HepG2 (cell line): ENCODE results near the gene SSMEM1.
"Not testable (repeated sequence)": the region's sequence is repeated elsewhere in the genome, so short reads cannot be mapped to it uniquely, and the experiment has no call there.

ENCODE experiments used
- ARNT2 ChIP-seq: sonication (generic); formaldehyde crosslinking; IDR thresholded peaks from 2 replicates; pipeline ENCODE4 v1.8.0; 2022; ENCODE audit warnings: mild to moderate bottlenecking, low read depth, missing genetic modification reagents, moderate library complexity
- ASH2L ChIP-seq: fragments of 300-600, 200-600 bp; sonication (generic); IDR thresholded peaks from 2 replicates; pipeline ENCODE4 v1.7.0; 2017; ENCODE audit warnings: low read depth, mild to moderate bottlenecking, moderate library complexity, mixed read lengths, low read length; ENCODE audit not compliant: insufficient read length
- ATF2 ChIP-seq: sonication (generic); formaldehyde crosslinking; IDR thresholded peaks from 2 replicates; pipeline ENCODE4 v1.4.0; 2020; ENCODE audit warnings: missing genetic modification reagents
- BRCA1 ChIP-seq: sonication (generic); formaldehyde crosslinking; IDR thresholded peaks from 2 replicates; pipeline ENCODE4 v1.4.0; 2020; ENCODE audit warnings: missing genetic modification reagents
- CHD4 ChIP-seq: fragments of 200-600 bp; sonication (generic); IDR thresholded peaks from 2 replicates; pipeline ENCODE4 v1.7.0; 2017; ENCODE audit warnings: mild to moderate bottlenecking, low read length, borderline replicate concordance
- IRF2 ChIP-seq: IDR thresholded peaks from 2 replicates; pipeline ENCODE4 v1.6.1; 2018; ENCODE audit warnings: missing genetic modification reagents, missing compliant biosample characterization
- MXD1 ChIP-seq: sonication (generic); formaldehyde crosslinking; IDR thresholded peaks from 2 replicates; pipeline ENCODE4 v1.4.0; 2020; ENCODE audit warnings: mild to moderate bottlenecking, missing genetic modification reagents
- NR3C1 ChIP-seq: sonication (generic); formaldehyde crosslinking; IDR thresholded peaks from 2 replicates; pipeline ENCODE4 v1.4.0; 2020; ENCODE audit warnings: missing genetic modification reagents
- TARDBP ChIP-seq: sonication (generic); formaldehyde crosslinking; IDR thresholded peaks from 2 replicates; pipeline ENCODE4 v1.8.0; 2022; ENCODE audit warnings: mild to moderate bottlenecking, missing genetic modification reagents
- ZNF850 ChIP-seq: sonication (generic); formaldehyde crosslinking; conservative IDR thresholded peaks from 2 replicates; pipeline ENCODE4 v1.9.0; 2021; ENCODE audit warnings: mild to moderate bottlenecking, missing genetic modification reagents
- TF ChIP-seq, protein P1 (sequence below): sonication (generic); formaldehyde crosslinking; IDR thresholded peaks from 2 replicates; pipeline ENCODE4 v1.4.0; 2020; ENCODE audit warnings: missing genetic modification reagents

- TF ChIP-seq BRCA1 (CRISPR knock-in tag); ASH2L; MXD1 (CRISPR knock-in tag); ATF2 (CRISPR knock-in tag); NR3C1 (CRISPR knock-in tag); ARNT2 (CRISPR knock-in tag); TARDBP (CRISPR knock-in tag); IRF2 (CRISPR knock-in tag); ZNF850; CHD4: not testable (repeated sequence)
- TF ChIP-seq, protein P1, sequence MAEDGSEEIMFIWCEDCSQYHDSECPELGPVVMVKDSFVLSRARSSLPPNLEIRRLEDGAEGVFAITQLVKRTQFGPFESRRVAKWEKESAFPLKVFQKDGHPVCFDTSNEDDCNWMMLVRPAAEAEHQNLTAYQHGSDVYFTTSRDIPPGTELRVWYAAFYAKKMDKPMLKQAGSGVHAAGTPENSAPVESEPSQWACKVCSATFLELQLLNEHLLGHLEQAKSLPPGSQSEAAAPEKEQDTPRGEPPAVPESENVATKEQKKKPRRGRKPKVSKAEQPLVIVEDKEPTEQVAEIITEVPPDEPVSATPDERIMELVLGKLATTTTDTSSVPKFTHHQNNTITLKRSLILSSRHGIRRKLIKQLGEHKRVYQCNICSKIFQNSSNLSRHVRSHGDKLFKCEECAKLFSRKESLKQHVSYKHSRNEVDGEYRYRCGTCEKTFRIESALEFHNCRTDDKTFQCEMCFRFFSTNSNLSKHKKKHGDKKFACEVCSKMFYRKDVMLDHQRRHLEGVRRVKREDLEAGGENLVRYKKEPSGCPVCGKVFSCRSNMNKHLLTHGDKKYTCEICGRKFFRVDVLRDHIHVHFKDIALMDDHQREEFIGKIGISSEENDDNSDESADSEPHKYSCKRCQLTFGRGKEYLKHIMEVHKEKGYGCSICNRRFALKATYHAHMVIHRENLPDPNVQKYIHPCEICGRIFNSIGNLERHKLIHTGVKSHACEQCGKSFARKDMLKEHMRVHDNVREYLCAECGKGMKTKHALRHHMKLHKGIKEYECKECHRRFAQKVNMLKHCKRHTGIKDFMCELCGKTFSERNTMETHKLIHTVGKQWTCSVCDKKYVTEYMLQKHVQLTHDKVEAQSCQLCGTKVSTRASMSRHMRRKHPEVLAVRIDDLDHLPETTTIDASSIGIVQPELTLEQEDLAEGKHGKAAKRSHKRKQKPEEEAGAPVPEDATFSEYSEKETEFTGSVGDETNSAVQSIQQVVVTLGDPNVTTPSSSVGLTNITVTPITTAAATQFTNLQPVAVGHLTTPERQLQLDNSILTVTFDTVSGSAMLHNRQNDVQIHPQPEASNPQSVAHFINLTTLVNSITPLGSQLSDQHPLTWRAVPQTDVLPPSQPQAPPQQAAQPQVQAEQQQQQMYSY, result not testable (repeated sequence)
Observed at GRCh38 chr7:130243486-130243885, 35.8 kb downstream of the SSMEM1 start.
